HEK293 (cell line): Measurements from ENCODE around the gene SRPRB.

Experiments used
- CTCF ChIA-PET: fragments of 350-600 bp; formaldehyde crosslinking; extraction: SDS; loops from one replicate; lab custom pipeline; 2021; ENCODE audit warnings: antibody characterized with exemption; lab: Yijun Ruan, JAX
- POLR2A ChIA-PET: fragments of 300-600 bp; formaldehyde crosslinking; extraction: SDS; loops from one replicate; lab custom pipeline; 2020; ENCODE audit warnings: antibody characterized with exemption, inconsistent platforms; lab: Yijun Ruan, JAX
- H3K27ac ChIP-seq: fragments of 200-500 bp; sonication (Bioruptor generic); 2 replicates; pipeline ENCODE4 v1.5.1; 2014; ENCODE audit warnings: low read depth, low read length, control low read depth, inconsistent platforms; ENCODE audit errors: extremely low read depth
- H3K36me3 ChIP-seq, 2 experiments: fragments of 200-500 bp in 1 of 2; sonication (Bioruptor generic) in 1 of 2; 1 replicate in 1 of 2; 2 replicates in 1 of 2; pipeline ENCODE4 v1.5.1; 2014 to 2017; ENCODE audit warnings: inconsistent platforms in 2 of 2, low read length in 2 of 2; ENCODE audit not compliant: control insufficient read depth in 2 of 2, insufficient read depth in 1 of 2
- H3K4me1 ChIP-seq: fragments of 200-500 bp; sonication (Bioruptor generic); 2 replicates; pipeline ENCODE4 v1.5.1; 2014; ENCODE audit warnings: mild to moderate bottlenecking, low read length, inconsistent platforms; ENCODE audit not compliant: control insufficient read depth, insufficient read depth
- H3K4me3 ChIP-seq: 2 replicates; pipeline ENCODE4 v1.5.1; 2011; ENCODE audit warnings: low read depth, mild to moderate bottlenecking, control low read depth, low read length, moderate library complexity
- H3K9me3 ChIP-seq: fragments of 200-500 bp; sonication (Bioruptor generic); 2 replicates; pipeline ENCODE4 v1.5.1; 2014; ENCODE audit warnings: low read depth, low read length, inconsistent platforms; ENCODE audit not compliant: control insufficient read depth, insufficient read depth
- FEZF1 ChIP-seq: fragments of 450-650 bp; formaldehyde crosslinking; IDR thresholded peaks from 2 replicates; pipeline ENCODE4 v1.5.1; 2016; ENCODE audit warnings: missing biosample characterization, missing genetic modification characterization
- SP2 ChIP-seq: fragments of 450-650 bp; formaldehyde crosslinking; IDR thresholded peaks from 2 replicates; pipeline ENCODE4 v1.5.1; 2016; ENCODE audit warnings: missing biosample characterization, missing genetic modification characterization
- ZFP37 ChIP-seq: fragments of 450-650 bp; formaldehyde crosslinking; IDR thresholded peaks from 2 replicates; pipeline ENCODE4 v1.5.1; 2016; ENCODE audit warnings: missing biosample characterization, missing genetic modification characterization
- ZNF2 ChIP-seq: fragments of 450-650 bp; formaldehyde crosslinking; IDR thresholded peaks from 2 replicates; pipeline ENCODE4 v1.5.1; 2016; ENCODE audit warnings: missing biosample characterization, missing genetic modification characterization
- ZNF274 ChIP-seq, 2 experiments: fragments of 200-500 bp in 1 of 2; fragments of 450-650 bp in 1 of 2; sonication (Bioruptor generic) in 1 of 2; formaldehyde crosslinking in 1 of 2; IDR thresholded peaks; 2 replicates each; pipeline versions ENCODE4 v1.5.1 to v1.6.1; 2014 to 2016; ENCODE audit warnings: borderline replicate concordance in 1 of 2, inconsistent platforms in 1 of 2, low read length in 1 of 2, missing biosample characterization in 1 of 2, missing genetic modification characterization in 1 of 2
- ZNF311 ChIP-seq: fragments of 450-650 bp; formaldehyde crosslinking; IDR thresholded peaks from 2 replicates; pipeline ENCODE4 v1.5.1; 2017; ENCODE audit warnings: missing biosample characterization, missing genetic modification characterization, borderline replicate concordance
- ZNF366 ChIP-seq: fragments of 450-650 bp; formaldehyde crosslinking; conservative IDR thresholded peaks from 2 replicates; pipeline ENCODE4 v1.5.1; 2016; ENCODE audit warnings: missing biosample characterization, missing genetic modification characterization
- ZNF426 ChIP-seq: fragments of 450-650 bp; formaldehyde crosslinking; IDR thresholded peaks from 2 replicates; pipeline ENCODE4 v1.5.1; 2017; ENCODE audit warnings: missing biosample characterization, missing genetic modification characterization, mild to moderate bottlenecking, inconsistent platforms, moderate library complexity
- ZNF501 ChIP-seq: fragments of 450-650 bp; formaldehyde crosslinking; IDR thresholded peaks from 2 replicates; pipeline ENCODE4 v1.5.1; 2016; ENCODE audit warnings: missing biosample characterization, missing genetic modification characterization
- ZNF596 ChIP-seq: fragments of 450-650 bp; IDR thresholded peaks from 2 replicates; pipeline ENCODE4 v1.5.0; 2018; ENCODE audit warnings: missing biosample characterization, mild to moderate bottlenecking, missing genetic modification characterization, moderate library complexity
- ZNF843 ChIP-seq: fragments of 450-650 bp; formaldehyde crosslinking; IDR thresholded peaks from 2 replicates; pipeline ENCODE4 v1.5.1; 2016; ENCODE audit warnings: missing biosample characterization, missing genetic modification characterization
- TF ChIP-seq, protein P1 (sequence below): sonication (generic); formaldehyde crosslinking; IDR thresholded peaks from 2 replicates; pipeline ENCODE4 v1.8.1; 2022; ENCODE audit warnings: mild to moderate bottlenecking, moderate library complexity, missing genetic modification reagents
- TF ChIP-seq, protein P2 (sequence below): fragments of 450-650 bp; formaldehyde crosslinking; conservative IDR thresholded peaks from 2 replicates; pipeline ENCODE4 v1.5.1; 2016; ENCODE audit warnings: low read depth, missing biosample characterization, missing genetic modification characterization
- TF ChIP-seq, protein P3 (sequence below): fragments of 450-650 bp; formaldehyde crosslinking; IDR thresholded peaks from 2 replicates; pipeline ENCODE4; 2016; ENCODE audit warnings: missing biosample characterization, missing genetic modification characterization

SRPRB gene

DNA sequence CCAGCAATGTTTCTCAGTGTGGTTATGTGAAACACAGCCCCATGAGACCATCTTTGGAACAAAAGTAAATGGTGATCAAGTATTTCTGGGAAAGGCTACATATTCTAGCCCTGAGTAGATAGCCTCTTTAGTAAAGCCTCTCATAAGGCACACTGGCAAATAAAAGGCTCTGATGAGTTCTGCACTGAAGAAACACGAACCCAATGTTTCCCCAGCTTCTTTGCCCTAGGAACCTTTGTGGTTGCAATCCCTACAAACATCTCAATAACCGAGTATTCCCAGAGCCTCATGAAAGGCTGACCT lies 48.3 kb downstream of the SRPRB start:
- Histone ChIP-seq H3K4me3 (no peak overlapping the region), H3K4me1 (no peaks in the 10 kb centered on the region)
- CTCF ChIA-PET, result interaction anchor here (1.4 kb wide), 1 partner anchor 36 kb away, joined by 5 read pairs; no protein-coding TSS in a partner anchor

DNA sequence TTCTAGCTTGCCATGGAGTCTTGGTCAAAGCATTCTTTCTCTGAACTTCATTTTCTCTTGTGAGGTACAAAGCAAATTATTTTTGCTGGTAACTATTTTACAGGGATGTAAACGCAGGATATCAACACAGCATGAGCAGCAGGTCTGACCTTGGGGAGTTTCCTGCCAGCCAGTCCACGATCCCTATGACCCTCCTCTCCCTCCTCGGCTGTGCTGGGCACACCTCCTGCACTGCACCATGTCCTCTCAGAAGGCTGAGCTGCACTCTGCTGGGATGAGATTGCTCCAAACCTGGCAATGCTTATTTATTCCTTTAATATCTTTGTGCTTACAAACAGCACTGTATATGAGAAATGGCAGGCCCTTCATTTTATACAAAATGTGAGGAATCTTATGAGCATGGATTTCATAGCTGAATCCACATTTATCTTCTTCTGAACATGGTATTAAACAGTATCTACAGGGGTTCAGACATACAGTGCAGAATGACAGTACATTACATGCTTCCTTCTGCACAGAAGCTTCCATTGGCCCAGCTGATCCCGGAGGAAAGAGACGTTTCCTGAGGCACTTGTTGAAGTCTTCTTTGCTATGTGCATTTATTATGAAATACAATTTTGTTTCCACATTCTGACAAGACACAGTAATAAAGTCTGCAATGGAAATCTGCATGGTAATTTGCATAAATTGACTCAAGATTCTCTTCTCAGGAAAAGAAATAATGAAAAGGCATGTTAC lies 48.8 kb downstream of the SRPRB start:
- no peak for TF ChIP-seq ZNF366
- POLR2A ChIA-PET, result no interaction called here
- no peaks in the 10 kb centered on the region for H3K36me3 ChIP-seq
- H3K27ac ChIP-seq, result no peak overlapping the region
- H3K9me3 ChIP-seq, result no peaks in the 10 kb centered on the region
- CTCF ChIA-PET, result interaction anchor here (0.5 to 1.4 kb wide), 2 partner anchors 36 to 1118 kb away, joined by 3 to 5 read pairs; no protein-coding TSS in a partner anchor
- no peaks in the 10 kb centered on the region for H3K4me1 ChIP-seq
- no peak overlapping the region for H3K4me3 ChIP-seq

More for the DNA sequence above, 48.3 kb downstream of the SRPRB start:
- no peaks in the 10 kb centered on the region for H3K36me3 ChIP-seq
- H3K9me3 ChIP-seq, result no peaks in the 10 kb centered on the region
- POLR2A ChIA-PET, result no interaction called here
- no peak overlapping the region for H3K27ac ChIP-seq
- TF ChIP-seq ZNF2 (tag by site-specific recombination) (no peak), SP2 (no peak), ZNF274 (IDR thresholded peaks at IDR 0.05; ENCODE audit: low read length) (no peak), ZNF274 (tag by site-specific recombination; IDR thresholded peaks at IDR 0.05; ENCODE audit: borderline replicate concordance) (no peak), FEZF1 (tag by site-specific recombination) (no peak)
- TF ChIP-seq, protein P1, sequence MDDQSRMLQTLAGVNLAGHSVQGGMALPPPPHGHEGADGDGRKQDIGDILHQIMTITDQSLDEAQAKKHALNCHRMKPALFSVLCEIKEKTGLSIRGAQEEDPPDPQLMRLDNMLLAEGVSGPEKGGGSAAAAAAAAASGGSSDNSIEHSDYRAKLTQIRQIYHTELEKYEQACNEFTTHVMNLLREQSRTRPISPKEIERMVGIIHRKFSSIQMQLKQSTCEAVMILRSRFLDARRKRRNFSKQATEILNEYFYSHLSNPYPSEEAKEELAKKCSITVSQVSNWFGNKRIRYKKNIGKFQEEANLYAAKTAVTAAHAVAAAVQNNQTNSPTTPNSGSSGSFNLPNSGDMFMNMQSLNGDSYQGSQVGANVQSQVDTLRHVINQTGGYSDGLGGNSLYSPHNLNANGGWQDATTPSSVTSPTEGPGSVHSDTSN (CRISPR knock-in tag), result no peak

DNA sequence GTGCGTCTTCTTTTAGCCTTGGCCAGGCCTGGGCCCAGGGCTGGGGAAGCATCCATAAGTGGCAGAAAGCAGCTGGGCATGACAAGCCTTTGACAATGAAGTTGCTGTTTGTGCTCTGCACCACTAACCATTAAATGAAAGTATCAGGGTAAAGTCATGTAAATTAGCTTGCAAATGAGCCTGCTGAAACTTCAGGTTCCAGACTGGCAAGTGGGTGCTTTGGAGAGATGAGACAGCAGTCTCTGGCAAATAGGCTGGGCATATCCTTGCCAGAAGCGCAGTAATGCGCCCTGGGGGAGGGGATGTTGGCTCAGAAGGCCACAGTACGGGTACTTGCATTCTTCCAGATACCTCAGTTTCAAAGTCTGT lies 49.4 kb downstream of the SRPRB start:
- CTCF ChIA-PET, result interaction anchor here (0.5 to 1.0 kb wide), 2 partner anchors 73 to 1119 kb away, joined by 3 read pairs; no protein-coding TSS in a partner anchor

DNA sequence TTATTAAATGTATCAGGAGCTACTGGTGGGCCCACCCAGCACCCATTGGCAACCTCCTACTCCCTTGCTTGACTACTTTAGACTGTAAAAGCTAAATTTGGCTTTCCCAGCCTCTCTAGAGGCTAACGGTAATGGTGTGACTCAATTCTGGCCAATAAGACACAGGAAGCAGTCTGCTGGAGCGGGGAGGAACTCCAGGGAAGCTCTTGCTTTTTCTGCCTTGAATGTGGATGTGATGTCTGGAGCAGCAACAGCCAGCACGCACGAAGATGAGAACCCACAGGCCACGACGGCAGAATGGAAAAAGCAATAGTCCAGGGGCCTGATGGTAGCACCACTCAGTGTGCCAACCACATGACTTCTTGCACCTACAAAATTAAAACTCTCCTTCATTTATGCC lies 50.2 kb downstream of the SRPRB start:
- POLR2A ChIA-PET, result no interaction called here
- CTCF ChIA-PET, result interaction anchor here (0.5 to 1.0 kb wide), 2 partner anchors 72 to 130 kb away, joined by 3 read pairs; no protein-coding TSS in a partner anchor
- TF ChIP-seq ZNF843 (tag by site-specific recombination) (no peak), ZFP37 (no peak), ZNF311 (tag by site-specific recombination) (no peak)
- TF ChIP-seq, protein P2, sequence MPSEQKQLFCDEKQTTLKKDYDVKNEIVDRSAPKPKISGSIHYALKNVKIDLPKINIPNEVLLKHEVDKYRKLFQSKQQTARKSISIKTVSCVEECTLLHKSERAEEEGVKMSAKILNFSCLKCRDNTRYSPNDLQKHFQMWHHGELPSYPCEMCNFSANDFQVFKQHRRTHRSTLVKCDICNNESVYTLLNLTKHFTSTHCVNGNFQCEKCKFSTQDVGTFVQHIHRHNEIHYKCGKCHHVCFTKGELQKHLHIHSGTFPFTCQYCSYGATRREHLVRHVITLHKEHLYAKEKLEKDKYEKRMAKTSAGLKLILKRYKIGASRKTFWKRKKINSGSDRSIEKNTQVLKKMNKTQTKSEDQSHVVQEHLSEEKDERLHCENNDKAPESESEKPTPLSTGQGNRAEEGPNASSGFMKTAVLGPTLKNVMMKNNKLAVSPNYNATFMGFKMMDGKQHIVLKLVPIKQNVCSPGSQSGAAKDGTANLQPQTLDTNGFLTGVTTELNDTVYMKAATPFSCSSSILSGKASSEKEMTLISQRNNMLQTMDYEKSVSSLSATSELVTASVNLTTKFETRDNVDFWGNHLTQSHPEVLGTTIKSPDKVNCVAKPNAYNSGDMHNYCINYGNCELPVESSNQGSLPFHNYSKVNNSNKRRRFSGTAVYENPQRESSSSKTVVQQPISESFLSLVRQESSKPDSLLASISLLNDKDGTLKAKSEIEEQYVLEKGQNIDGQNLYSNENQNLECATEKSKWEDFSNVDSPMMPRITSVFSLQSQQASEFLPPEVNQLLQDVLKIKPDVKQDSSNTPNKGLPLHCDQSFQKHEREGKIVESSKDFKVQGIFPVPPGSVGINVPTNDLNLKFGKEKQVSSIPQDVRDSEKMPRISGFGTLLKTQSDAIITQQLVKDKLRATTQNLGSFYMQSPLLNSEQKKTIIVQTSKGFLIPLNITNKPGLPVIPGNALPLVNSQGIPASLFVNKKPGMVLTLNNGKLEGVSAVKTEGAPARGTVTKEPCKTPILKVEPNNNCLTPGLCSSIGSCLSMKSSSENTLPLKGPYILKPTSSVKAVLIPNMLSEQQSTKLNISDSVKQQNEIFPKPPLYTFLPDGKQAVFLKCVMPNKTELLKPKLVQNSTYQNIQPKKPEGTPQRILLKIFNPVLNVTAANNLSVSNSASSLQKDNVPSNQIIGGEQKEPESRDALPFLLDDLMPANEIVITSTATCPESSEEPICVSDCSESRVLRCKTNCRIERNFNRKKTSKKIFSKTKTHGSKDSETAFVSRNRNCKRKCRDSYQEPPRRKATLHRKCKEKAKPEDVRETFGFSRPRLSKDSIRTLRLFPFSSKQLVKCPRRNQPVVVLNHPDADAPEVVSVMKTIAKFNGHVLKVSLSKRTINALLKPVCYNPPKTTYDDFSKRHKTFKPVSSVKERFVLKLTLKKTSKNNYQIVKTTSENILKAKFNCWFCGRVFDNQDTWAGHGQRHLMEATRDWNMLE (tag by site-specific recombination), result no peak
- TF ChIP-seq, protein P3, sequence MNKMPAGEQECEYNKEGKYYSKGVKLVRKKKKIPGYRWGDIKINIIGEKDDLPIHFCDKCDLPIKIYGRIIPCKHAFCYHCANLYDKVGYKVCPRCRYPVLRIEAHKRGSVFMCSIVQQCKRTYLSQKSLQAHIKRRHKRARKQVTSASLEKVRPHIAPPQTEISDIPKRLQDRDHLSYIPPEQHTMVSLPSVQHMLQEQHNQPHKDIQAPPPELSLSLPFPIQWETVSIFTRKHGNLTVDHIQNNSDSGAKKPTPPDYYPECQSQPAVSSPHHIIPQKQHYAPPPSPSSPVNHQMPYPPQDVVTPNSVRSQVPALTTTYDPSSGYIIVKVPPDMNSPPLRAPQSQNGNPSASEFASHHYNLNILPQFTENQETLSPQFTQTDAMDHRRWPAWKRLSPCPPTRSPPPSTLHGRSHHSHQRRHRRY (tag by site-specific recombination), result no peak
- TF ChIP-seq, all 188 proteins: peak for 0
- no peaks in the 10 kb centered on the region for H3K36me3 ChIP-seq
- H3K27ac ChIP-seq, result no peak overlapping the region
- no peak overlapping the region for H3K4me3 ChIP-seq
- H3K9me3 ChIP-seq, result no peaks in the 10 kb centered on the region
- no peaks in the 10 kb centered on the region for H3K4me1 ChIP-seq

More for the DNA sequence above, 49.4 kb downstream of the SRPRB start:
- POLR2A ChIA-PET, result no interaction called here
- Histone ChIP-seq H3K4me1 (no peaks in the 10 kb centered on the region), H3K9me3 (no peaks in the 10 kb centered on the region), H3K4me3 (no peak overlapping the region), H3K36me3 (no peaks in the 10 kb centered on the region), H3K27ac (no peak overlapping the region)
- TF ChIP-seq ZNF501 (tag by site-specific recombination), result no peak
- TF ChIP-seq ZNF366, result no peak
- no peak for TF ChIP-seq ZNF426
- TF ChIP-seq ZNF596 (tag by site-specific recombination), result no peak
